Measurements from ENCODE around the gene PROK1. TPM values are rescaled to one million over a fixed set of nuclear protein-coding genes. Genes with fewer than 3 reads are reported as not detected.

PROK1 gene
- total and polyA plus RNA-seq, 3 experiments from 2014 or later, result not detected

DNA sequence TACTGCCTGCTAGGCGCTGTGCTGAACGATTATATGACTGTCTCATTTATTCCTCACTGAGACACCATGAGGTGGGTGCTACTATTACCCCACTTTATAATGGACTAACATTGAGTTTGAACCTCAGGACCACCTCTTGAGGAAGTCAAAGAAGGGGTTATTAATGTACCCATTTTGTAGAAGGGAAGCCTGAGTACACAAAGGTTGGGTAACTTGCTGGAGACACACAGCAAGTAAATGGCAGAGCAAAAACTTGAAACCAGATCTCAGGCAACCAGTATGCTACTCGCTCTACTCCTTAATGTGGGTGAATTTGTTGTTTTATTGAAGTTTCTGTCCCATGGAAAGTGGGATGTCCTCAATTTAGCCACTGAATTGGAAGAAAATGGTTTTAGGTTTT lies 37.9 kb downstream of the PROK1 start:
- no peak for DNase-seq
- CTCF ChIA-PET, result no interaction called here
- no peaks in the 10 kb centered on the region for H3K4me1 ChIP-seq (ENCODE audit: insufficient read depth, low read length)
- no peaks in the 10 kb centered on the region for H3K36me3 Mint-ChIP-seq
- no peaks in the 10 kb centered on the region for H3K9me3 ChIP-seq (ENCODE audit: low read length)
- no peak overlapping the region for H3K27ac Mint-ChIP-seq
- POLR2A ChIA-PET, result no interaction called here
- H3K27ac ChIP-seq (ENCODE audit: low read depth, low read length), result no peak overlapping the region
- H3K4me3 Mint-ChIP-seq, result no peak overlapping the region
- H3K9me3 Mint-ChIP-seq, result no peaks in the 10 kb centered on the region
- H3K27me3 Mint-ChIP-seq, result peaks cover 16 to 31% of the 10 kb centered on the region in 2 donors
- no peaks in the 10 kb centered on the region for H3K4me1 Mint-ChIP-seq
- H3K4me3 ChIP-seq (ENCODE audit: low read length), result no peak overlapping the region
- H3K27me3 ChIP-seq (ENCODE audit: insufficient read depth, low read length, poor library complexity, severe bottlenecking), result no peaks in the 10 kb centered on the region
- no peaks in the 10 kb centered on the region for H3K36me3 ChIP-seq (ENCODE audit: insufficient read depth, low read length)

- Histone ChIP-seq H3K27me3 (ENCODE audit: insufficient read depth, low read length, poor library complexity, severe bottlenecking) (no peaks in the 10 kb centered on the region), H3K27ac (ENCODE audit: low read depth, low read length) (no peak overlapping the region), H3K36me3 (ENCODE audit: insufficient read depth, low read length) (no peaks in the 10 kb centered on the region), H3K4me1 (ENCODE audit: insufficient read depth, low read length) (no peaks in the 10 kb centered on the region), H3K4me3 (ENCODE audit: low read length) (no peak overlapping the region), H3K9me3 (ENCODE audit: low read length) (no peaks in the 10 kb centered on the region)
- ChIA-PET POLR2A (no interaction called here), CTCF (no interaction called here)
- H3K36me3 Mint-ChIP-seq, result no peaks in the 10 kb centered on the region
- no peak overlapping the region for H3K27ac Mint-ChIP-seq
- no peak overlapping the region for H3K4me3 Mint-ChIP-seq
- no peaks in the 10 kb centered on the region for H3K4me1 Mint-ChIP-seq
- DNase-seq, result no peak
- peaks cover 11 to 26% of the 10 kb centered on the region in 2 donors for H3K27me3 Mint-ChIP-seq
- H3K9me3 Mint-ChIP-seq, result no peaks in the 10 kb centered on the region
Measured at GRCh38 chr1:110489406-110489805, 38.5 kb downstream of the PROK1 start.

- no peak for DNase-seq
- ChIA-PET CTCF (no interaction called here), POLR2A (no interaction called here)
Measured at GRCh38 chr1:110489973-110490542, 39.1 kb downstream of the PROK1 start.

DNA sequence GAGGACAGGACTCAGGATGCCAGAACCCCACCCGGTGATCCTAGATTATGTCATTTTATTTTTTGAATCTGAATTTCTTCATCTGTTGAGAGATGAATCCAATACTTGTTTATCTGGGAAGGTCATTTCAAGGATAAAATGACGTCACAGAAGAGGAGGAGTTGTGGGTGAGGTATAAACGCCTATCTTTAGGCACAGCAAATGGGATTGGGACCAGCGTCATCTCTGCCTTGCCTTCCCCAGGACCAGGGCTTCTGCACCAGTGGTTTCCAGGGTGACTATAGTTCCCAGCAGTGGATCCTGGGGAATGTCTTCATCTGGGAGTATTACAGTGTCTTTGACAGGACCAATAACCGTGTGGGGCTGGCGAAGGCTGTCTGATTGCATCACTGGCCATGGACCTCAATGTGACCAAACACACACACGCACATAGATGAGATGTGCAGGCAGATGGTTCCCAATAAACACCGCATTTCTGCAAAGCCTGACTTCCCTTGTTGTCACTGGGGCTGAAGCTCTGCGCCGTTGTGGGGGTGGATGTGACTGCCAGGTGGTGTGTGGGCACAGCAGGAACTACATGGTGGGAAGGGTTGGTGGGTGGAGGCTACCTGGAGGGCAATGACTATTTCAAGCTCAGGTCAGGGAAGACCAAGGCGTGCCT lies 40.0 kb downstream of the PROK1 start:
- no peak for DNase-seq
- ChIA-PET CTCF (no interaction called here), POLR2A (no interaction called here)
- Histone ChIP-seq H3K27me3 (ENCODE audit: insufficient read depth, low read length, poor library complexity, severe bottlenecking) (no peaks in the 10 kb centered on the region), H3K27ac (ENCODE audit: low read depth, low read length) (no peak overlapping the region), H3K4me1 (ENCODE audit: insufficient read depth, low read length) (no peaks in the 10 kb centered on the region), H3K36me3 (ENCODE audit: insufficient read depth, low read length) (no peaks in the 10 kb centered on the region), H3K4me3 (ENCODE audit: low read length) (no peak overlapping the region), H3K9me3 (ENCODE audit: low read length) (no peaks in the 10 kb centered on the region)
- no peaks in the 10 kb centered on the region for H3K9me3 Mint-ChIP-seq
- H3K27ac Mint-ChIP-seq, result peak overlapping the region in 1 of 8 donors; percentile 12
- H3K27me3 Mint-ChIP-seq, result peaks cover 7 to 12% of the 10 kb centered on the region in 2 donors
- H3K4me1 Mint-ChIP-seq, result no peaks in the 10 kb centered on the region
- H3K4me3 Mint-ChIP-seq, result no peak overlapping the region
- no peaks in the 10 kb centered on the region for H3K36me3 Mint-ChIP-seq

More at GRCh38 chr1:110489973-110490542, 39.1 kb downstream of the PROK1 start:
- Mint-ChIP-seq H3K27ac (no peak overlapping the region), H3K27me3 (peaks cover 9 to 21% of the 10 kb centered on the region in 2 donors), H3K9me3 (no peaks in the 10 kb centered on the region), H3K4me1 (no peaks in the 10 kb centered on the region), H3K36me3 (no peaks in the 10 kb centered on the region), H3K4me3 (no peak overlapping the region)
- Histone ChIP-seq H3K27me3 (ENCODE audit: insufficient read depth, low read length, poor library complexity, severe bottlenecking) (no peaks in the 10 kb centered on the region), H3K9me3 (ENCODE audit: low read length) (no peaks in the 10 kb centered on the region), H3K4me3 (ENCODE audit: low read length) (no peak overlapping the region), H3K36me3 (ENCODE audit: insufficient read depth, low read length) (no peaks in the 10 kb centered on the region), H3K4me1 (ENCODE audit: insufficient read depth, low read length) (no peaks in the 10 kb centered on the region), H3K27ac (ENCODE audit: low read depth, low read length) (no peak overlapping the region)

- H3K36me3 Mint-ChIP-seq, result no peaks in the 10 kb centered on the region
- H3K4me3 Mint-ChIP-seq, result no peak overlapping the region
- ChIA-PET CTCF (no interaction called here), POLR2A (no interaction called here)
- H3K4me1 Mint-ChIP-seq, result no peaks in the 10 kb centered on the region
- no peaks in the 10 kb centered on the region for H3K9me3 Mint-ChIP-seq
- no peaks in the 10 kb centered on the region for H3K4me1 ChIP-seq (ENCODE audit: insufficient read depth, low read length)
- no peak for DNase-seq
- no peaks in the 10 kb centered on the region for H3K27me3 ChIP-seq (ENCODE audit: insufficient read depth, low read length, poor library complexity, severe bottlenecking)
- no peak overlapping the region for H3K27ac ChIP-seq (ENCODE audit: low read depth, low read length)
- no peak overlapping the region for H3K4me3 ChIP-seq (ENCODE audit: low read length)
- no peaks in the 10 kb centered on the region for H3K36me3 ChIP-seq (ENCODE audit: insufficient read depth, low read length)
- peaks cover 1 to 8% of the 10 kb centered on the region in 2 donors for H3K27me3 Mint-ChIP-seq
- no peaks in the 10 kb centered on the region for H3K9me3 ChIP-seq (ENCODE audit: low read length)
- H3K27ac Mint-ChIP-seq, result no peak overlapping the region
Measured at GRCh38 chr1:110492573-110492972, 41.6 kb downstream of the PROK1 start.

- H3K9me3 Mint-ChIP-seq, result no peaks in the 10 kb centered on the region
- H3K36me3 Mint-ChIP-seq, result no peaks in the 10 kb centered on the region
- Histone ChIP-seq H3K4me3 (ENCODE audit: low read length) (no peak overlapping the region), H3K27ac (ENCODE audit: low read depth, low read length) (no peak overlapping the region), H3K9me3 (ENCODE audit: low read length) (no peaks in the 10 kb centered on the region), H3K27me3 (ENCODE audit: insufficient read depth, low read length, poor library complexity, severe bottlenecking) (no peaks in the 10 kb centered on the region), H3K36me3 (ENCODE audit: insufficient read depth, low read length) (no peaks in the 10 kb centered on the region), H3K4me1 (ENCODE audit: insufficient read depth, low read length) (no peaks in the 10 kb centered on the region)
- DNase-seq, result no peak
- H3K27me3 Mint-ChIP-seq, result peaks cover 0 to 4% of the 10 kb centered on the region in 2 donors
- CTCF ChIA-PET, result no interaction called here
- POLR2A ChIA-PET, result no interaction called here
- H3K27ac Mint-ChIP-seq, result no peak overlapping the region
- H3K4me3 Mint-ChIP-seq, result no peak overlapping the region
- no peaks in the 10 kb centered on the region for H3K4me1 Mint-ChIP-seq
Measured at GRCh38 chr1:110493059-110493699, 42.2 kb downstream of the PROK1 start.

- H3K4me3 Mint-ChIP-seq, result no peak overlapping the region
- CTCF ChIA-PET, result interaction anchor here (1.3 kb wide), 1 partner anchor 34 kb away, joined by 4 read pairs; no protein-coding TSS in a partner anchor
- no peaks in the 10 kb centered on the region for H3K9me3 ChIP-seq (ENCODE audit: low read length)
- no peak overlapping the region for H3K4me3 ChIP-seq (ENCODE audit: low read length)
- H3K27me3 Mint-ChIP-seq, result peaks cover 0 to 4% of the 10 kb centered on the region in 2 donors
- no peaks in the 10 kb centered on the region for H3K36me3 ChIP-seq (ENCODE audit: insufficient read depth, low read length)
- POLR2A ChIA-PET, result no interaction called here
- no peaks in the 10 kb centered on the region for H3K4me1 Mint-ChIP-seq
- H3K9me3 Mint-ChIP-seq, result no peaks in the 10 kb centered on the region
- H3K27me3 ChIP-seq (ENCODE audit: insufficient read depth, low read length, poor library complexity, severe bottlenecking), result no peaks in the 10 kb centered on the region
- DNase-seq, result no peak
- peak overlapping the region in 1 of 8 donors; percentile 11 for H3K27ac Mint-ChIP-seq
- no peak overlapping the region for H3K27ac ChIP-seq (ENCODE audit: low read depth, low read length)
- H3K36me3 Mint-ChIP-seq, result no peaks in the 10 kb centered on the region
- no peaks in the 10 kb centered on the region for H3K4me1 ChIP-seq (ENCODE audit: insufficient read depth, low read length)
Measured at GRCh38 chr1:110494036-110494435, 43.1 kb downstream of the PROK1 start.

DNA sequence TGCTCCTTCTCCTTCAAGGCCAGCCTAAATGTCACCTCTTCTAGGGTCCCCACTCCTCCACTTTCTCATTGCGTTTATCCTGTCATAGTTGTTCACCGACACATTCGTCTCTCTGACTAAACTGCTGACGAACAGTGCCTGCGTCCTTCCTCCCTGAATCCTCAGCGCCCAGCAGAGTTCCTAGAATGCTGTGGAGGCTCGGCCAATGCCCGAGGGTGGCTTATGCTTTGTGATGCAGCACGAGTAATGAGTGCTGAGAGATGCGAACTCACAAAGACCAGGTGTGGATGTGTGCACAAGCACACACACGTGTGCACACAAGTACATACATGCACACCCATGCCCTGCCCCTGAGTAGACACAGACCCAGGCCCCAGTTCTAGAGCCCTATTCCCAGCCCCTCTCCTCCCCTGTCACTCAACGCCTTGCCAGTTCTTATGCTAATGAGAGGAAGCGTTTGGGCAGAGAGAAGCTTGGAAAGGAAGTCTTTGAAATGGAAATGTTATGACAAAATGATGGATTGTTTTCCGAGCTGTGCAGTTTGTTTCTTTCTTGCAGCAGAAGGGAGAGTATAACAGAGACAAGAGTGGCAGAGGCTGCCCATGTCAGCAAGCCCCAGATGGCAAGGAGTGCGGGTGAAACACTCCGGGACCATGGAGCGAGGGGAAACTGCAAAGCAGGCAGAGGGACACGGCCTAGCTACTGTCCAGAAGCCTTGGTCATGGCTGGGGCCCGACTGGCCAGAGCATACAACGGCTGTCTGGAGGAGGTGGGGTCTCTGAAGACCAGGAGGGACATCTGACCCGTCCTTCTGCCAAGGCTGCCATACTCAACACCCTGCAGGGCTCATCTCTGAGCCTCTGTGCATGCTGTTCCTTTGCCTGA lies 43.8 kb downstream of the PROK1 start:
- POLR2A ChIA-PET, result no interaction called here
- H3K9me3 Mint-ChIP-seq, result no peaks in the 10 kb centered on the region
- Histone ChIP-seq H3K4me3 (ENCODE audit: low read length) (no peak overlapping the region), H3K27me3 (ENCODE audit: insufficient read depth, low read length, poor library complexity, severe bottlenecking) (no peaks in the 10 kb centered on the region), H3K27ac (ENCODE audit: low read depth, low read length) (no peak overlapping the region), H3K4me1 (ENCODE audit: insufficient read depth, low read length) (no peaks in the 10 kb centered on the region), H3K9me3 (ENCODE audit: low read length) (no peaks in the 10 kb centered on the region), H3K36me3 (ENCODE audit: insufficient read depth, low read length) (no peaks in the 10 kb centered on the region)
- no peak overlapping the region for H3K4me3 Mint-ChIP-seq
- no peak overlapping the region for H3K27ac Mint-ChIP-seq
- DNase-seq, result no peak
- CTCF ChIA-PET, result interaction anchor here (1.3 to 2.3 kb wide), 8 partner anchors 12 to 407 kb away, joined by 4 to 20 read pairs (median 7); no protein-coding TSS in a partner anchor
- peaks cover 0 to 4% of the 10 kb centered on the region in 2 donors for H3K27me3 Mint-ChIP-seq
- H3K4me1 Mint-ChIP-seq, result no peaks in the 10 kb centered on the region
- no peaks in the 10 kb centered on the region for H3K36me3 Mint-ChIP-seq

Measured in CD8-positive, alpha-beta memory T cell (primary cell).